HG03521 (cell line): Measurements from ENCODE around the gene CSGALNACT2.
A peak's percentile ranks its signal among the peaks of the same experiment; 100 is the strongest.
"Not testable (repeated sequence)": the region's sequence is repeated elsewhere in the genome, so short reads cannot be mapped to it uniquely, and the experiment has no call there.

Source experiments
- ATAC-seq: cut with Tn5 transposase; IDR thresholded peaks from one replicate; pipeline ENCODE4 v1.9.1; 2021; ENCODE audit warnings: mild to moderate bottlenecking, moderate library complexity; ENCODE audit not compliant: unreplicated experiment

CSGALNACT2 gene

DNA sequence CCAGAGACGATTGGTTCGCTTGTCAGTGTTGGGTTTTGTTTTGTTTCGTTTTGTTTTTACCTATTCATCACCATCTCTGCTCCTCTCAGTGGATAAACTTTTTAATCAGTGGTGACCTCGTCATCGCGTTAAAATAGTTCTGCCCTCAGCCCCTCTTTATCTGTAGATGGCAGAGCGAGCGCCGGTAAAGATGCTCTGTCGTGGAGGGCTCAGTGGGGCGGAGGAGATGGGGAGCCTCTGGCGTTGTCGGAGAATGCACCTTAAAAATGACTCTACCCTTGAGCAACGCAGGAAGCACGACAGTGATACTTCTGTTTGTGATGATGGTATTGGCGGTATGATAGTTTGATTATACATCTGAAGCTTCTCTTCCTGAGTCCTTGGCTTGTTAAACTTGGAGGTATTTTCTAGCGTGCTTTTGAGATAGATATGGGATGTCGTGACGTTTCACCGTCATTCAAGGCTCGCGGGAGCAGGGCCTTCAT is 554 bp downstream of the CSGALNACT2 start:
- peak; percentile 28 for ATAC-seq

GRCh38 chr10:43141421-43141820 is 3.2 kb downstream of the CSGALNACT2 start:
- no peak for ATAC-seq

- no peak for ATAC-seq
Measured at GRCh38 chr10:43145311-43145710, 7.1 kb downstream of the CSGALNACT2 start.

DNA sequence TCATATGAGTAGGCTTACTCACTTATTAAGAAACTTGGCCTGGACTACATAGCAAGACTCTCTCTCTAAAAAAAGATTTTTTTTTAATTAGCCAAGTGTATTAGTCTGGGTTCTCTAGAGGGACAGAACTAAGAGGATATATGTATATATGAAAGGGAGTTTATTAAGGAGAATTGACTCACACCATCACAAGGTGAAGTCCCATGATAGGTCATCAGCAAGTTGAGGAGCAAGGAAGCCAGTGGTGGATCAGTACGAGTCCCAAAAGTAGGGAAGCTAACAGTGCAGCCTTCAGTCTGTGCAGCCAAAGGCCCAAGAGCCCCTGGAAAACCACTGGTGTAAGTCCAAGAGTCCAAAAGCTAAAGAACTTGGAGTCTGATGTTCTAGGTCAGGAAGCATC is 7.7 kb downstream of the CSGALNACT2 start:
- ATAC-seq: not testable (repeated sequence)

- ATAC-seq: no peak
Measured at GRCh38 chr10:43151371-43151770, 13.1 kb downstream of the CSGALNACT2 start.

DNA sequence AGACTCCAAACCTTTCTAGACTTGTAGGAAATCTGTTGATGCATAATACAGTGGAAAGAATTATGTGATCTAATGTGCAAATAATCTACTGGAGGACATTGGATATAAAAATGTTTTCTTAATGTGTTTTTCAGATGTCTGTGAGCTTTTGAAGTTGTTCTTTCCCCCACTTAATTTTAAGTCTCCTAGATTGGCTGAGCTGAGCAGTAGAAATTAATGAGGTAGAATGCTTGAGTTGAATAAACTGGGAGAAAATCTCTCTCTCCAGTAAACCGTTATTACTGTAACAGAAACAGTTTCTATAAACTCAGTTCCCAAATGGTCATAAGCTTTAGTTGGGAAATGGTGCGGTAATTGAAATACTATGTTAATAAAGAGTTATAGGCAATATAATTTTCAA is 15.7 kb downstream of the CSGALNACT2 start:
- no peak for ATAC-seq

DNA sequence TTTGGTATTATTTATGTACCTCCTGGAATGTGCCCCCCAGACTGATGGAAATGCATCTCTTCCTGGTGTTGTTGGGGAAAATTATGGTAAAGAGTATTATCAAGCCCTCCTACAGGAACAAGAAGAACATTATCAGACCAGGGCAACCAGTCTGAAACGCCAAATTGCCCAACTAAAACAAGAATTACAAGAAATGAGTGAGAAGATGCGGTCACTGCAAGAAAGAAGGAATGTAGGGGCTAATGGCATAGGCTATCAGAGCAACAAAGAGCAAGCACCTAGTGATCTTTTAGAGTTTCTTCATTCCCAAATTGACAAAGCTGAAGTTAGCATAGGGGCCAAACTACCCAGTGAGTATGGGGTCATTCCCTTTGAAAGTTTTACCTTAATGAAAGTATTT is 17.0 kb downstream of the CSGALNACT2 start:
- ATAC-seq: no peak

GRCh38 chr10:43155741-43156140 is 17.5 kb downstream of the CSGALNACT2 start:
- no peak for ATAC-seq

DNA sequence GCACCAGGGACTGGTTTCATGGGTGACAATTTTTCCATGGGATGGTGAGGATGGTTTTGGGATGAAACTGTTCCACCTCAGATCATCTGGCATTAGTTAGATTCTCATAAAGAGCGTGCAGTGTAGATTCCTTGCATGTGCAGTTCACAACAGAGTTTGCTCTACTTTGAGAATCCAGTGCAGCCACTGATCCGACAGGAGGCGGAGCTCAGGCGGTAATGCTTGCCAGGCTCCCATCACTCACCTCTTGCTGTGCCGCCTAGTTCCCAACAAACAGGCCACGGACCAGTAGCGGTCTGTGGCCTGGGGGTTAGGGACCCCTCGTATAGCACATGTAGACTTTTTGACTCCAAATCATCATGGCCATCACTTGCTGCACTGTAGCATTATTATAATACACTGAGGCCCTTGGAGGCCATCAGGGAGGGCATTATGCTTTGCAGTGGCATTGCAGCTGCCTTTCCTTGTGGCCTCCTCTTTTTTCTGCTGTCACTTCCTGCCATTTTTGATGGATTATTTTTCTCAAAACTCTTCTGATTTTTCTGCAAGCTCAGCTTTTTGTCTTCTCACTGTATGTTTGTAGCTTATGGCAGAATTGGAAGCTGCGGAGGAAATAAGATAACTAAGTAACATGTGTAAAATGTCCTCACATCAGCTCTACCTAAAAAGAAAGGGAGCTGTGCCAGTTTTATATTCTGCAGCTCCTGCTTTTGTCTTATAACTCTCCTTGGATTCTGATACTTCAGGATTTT is 18.5 kb downstream of the CSGALNACT2 start:
- ATAC-seq: no peak

DNA sequence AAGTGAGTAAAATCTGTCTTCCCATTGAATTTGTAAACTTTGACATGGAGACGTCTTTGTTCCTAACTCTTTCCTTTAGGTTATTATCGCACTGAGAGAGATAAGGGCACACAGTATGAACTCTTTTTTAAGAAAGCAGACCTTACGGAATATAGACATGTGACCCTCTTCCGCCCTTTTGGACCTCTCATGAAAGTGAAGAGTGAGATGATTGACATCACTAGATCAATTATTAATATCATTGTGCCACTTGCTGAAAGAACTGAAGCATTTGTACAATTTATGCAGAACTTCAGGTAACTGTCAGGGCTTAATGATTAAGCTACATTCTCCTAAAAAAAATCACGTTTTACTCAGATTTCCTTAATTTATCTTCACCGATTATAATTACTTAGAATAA is 20.4 kb downstream of the CSGALNACT2 start:
- no peak for ATAC-seq

GRCh38 chr10:43160046-43160920 is 22.0 kb downstream of the CSGALNACT2 start:
- ATAC-seq: peak; percentile 28

DNA sequence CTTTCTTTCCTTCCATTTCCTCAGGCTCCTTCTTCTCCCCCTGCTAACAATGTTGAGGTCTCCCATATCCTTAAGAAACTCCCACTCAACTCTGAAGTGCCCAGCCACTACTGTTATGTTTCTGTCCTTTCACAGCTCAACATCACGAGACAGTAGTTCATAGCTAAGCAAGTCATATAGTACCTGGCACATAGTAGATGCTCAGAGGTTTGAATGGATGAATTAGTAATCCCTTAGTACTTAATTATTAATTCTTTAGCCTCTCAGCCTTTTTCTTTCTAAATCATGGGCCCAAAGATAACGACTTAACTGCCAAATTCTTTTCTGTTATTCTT is 22.6 kb downstream of the CSGALNACT2 start:
- peak; percentile 68 for ATAC-seq

DNA sequence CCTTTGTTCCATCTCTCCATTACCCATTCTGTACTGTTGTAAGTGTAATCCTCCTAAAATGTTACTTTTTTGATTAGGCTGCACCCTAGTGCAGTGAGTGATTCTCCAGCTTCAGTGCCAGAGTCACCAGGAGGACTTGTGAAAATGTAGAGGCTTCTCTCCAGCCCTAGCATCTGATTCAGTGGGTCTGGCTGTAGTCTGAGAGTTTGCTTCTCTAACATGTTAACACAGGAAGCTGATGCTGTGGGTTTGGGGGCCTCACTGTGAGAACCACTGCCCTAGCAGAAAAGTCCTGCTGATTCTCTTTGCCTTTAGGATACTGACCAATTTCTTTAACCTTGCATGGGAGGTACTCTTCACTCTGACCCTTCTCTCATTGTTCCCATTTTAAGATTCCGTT is 24.4 kb downstream of the CSGALNACT2 start:
- no peak for ATAC-seq

- ATAC-seq: no peak
Measured at GRCh38 chr10:43166207-43166879, 28.1 kb downstream of the CSGALNACT2 start.

- ATAC-seq: no peak
Measured at GRCh38 chr10:43166880-43167497, 28.7 kb downstream of the CSGALNACT2 start.

- no peak for ATAC-seq
Measured at GRCh38 chr10:43167498-43167889, 29.2 kb downstream of the CSGALNACT2 start.

- ATAC-seq: no peak
Measured at GRCh38 chr10:43170491-43170890, 32.2 kb downstream of the CSGALNACT2 start.

DNA sequence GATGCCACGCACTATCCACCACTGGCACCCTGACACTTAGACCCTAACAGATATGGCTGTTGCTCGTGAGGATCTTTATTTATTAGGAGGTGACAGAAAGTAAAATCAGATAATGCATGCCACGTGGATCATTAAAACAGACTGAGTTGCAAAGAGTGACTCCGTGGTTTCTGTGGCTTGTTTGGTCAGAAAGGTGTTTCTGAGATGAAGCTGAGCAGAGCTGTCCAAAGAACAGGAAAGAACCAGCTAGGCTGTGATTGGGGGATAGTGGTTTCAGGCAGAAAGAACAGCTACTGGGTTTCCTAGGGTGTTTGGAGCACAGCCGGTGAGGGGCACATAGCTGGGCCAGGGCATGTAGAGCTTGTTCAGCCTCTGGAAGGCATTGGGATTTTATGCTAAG is 34.4 kb downstream of the CSGALNACT2 start:
- ATAC-seq: no peak

DNA sequence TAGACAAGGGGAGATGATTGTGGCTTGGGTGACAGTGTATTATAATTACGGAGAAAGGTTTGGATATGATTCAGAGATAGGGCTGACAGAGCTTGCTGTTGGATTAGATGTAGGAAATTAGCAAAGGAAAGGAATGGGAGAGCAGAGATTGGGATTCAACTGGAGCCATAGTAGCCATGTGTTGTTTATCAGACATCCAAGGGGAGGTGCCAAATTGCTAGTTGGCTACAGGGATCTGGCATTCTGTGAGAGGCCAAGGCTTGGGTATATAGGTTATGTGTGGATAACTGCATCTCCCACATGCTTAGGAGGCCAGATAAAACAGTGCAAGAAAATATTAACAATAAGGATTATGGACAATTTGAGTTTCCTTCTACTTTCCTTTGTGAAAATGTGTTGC is 34.9 kb downstream of the CSGALNACT2 start:
- no peak for ATAC-seq

GRCh38 chr10:43174969-43175368 is 36.7 kb downstream of the CSGALNACT2 start:
- no peak for ATAC-seq

DNA sequence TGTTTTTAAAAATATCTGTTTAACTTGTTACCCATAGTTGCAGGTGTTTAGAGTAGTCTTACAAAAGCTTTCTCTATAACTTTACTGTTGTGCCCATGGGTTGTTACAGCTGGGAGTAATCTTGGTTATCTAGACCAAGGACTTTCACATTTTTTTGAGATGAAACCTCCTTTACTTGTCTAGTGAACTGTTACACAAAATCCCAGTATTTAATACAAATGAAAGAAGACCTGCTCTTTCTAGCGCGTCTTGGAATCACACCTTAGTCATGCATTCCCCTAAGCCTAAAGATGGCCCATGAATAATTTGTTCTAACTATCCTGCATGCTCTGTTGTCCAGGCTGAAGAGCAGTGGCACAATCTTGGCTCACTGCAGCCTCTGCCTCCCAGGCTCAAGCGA is 38.0 kb downstream of the CSGALNACT2 start:
- no peak for ATAC-seq
